Central memory CD8-positive, alpha-beta T cell (primary cell): Measurements from ENCODE around the gene GRM7.

Experiments used
- ATAC-seq: fragments of 150-1000 bp; cut with Tn5 transposase; replicated peaks from 2 replicates; pipeline ENCODE4 v1.10.0; 2022; ENCODE audit warnings: mild to moderate bottlenecking, moderate FRiP score, moderate number of reproducible peaks; ENCODE audit not compliant: poor library complexity, severe bottlenecking; ENCODE audit errors: extremely low read depth
- DNase-seq, 2 donors: peaks; one replicate each; pipeline ENCODE4 v3.0.0; 2021; ENCODE audit warnings: low spot score in 2 of 2
- H3K27ac Mint-ChIP-seq: one replicate; pipeline ENCODE4 v1.8.0; 2022; ENCODE audit warnings: low read depth, mild to moderate bottlenecking, moderate library complexity, mixed read lengths
- H3K27me3 Mint-ChIP-seq: one replicate; pipeline ENCODE4 v1.8.0; 2022; ENCODE audit warnings: mixed read lengths
- H3K36me3 Mint-ChIP-seq: one replicate; pipeline ENCODE4 v1.8.0; 2022; ENCODE audit warnings: mild to moderate bottlenecking, moderate library complexity, mixed read lengths; ENCODE audit not compliant: insufficient read depth
- H3K4me1 Mint-ChIP-seq: one replicate; pipeline ENCODE4 v1.8.0; 2022; ENCODE audit warnings: mixed read lengths
- H3K4me3 Mint-ChIP-seq: one replicate; pipeline ENCODE4 v1.8.0; 2022; ENCODE audit warnings: mild to moderate bottlenecking, moderate library complexity, mixed read lengths
- H3K9me3 Mint-ChIP-seq: one replicate; pipeline ENCODE4 v1.8.0; 2022; ENCODE audit warnings: mixed read lengths

Gene GRM7

DNA sequence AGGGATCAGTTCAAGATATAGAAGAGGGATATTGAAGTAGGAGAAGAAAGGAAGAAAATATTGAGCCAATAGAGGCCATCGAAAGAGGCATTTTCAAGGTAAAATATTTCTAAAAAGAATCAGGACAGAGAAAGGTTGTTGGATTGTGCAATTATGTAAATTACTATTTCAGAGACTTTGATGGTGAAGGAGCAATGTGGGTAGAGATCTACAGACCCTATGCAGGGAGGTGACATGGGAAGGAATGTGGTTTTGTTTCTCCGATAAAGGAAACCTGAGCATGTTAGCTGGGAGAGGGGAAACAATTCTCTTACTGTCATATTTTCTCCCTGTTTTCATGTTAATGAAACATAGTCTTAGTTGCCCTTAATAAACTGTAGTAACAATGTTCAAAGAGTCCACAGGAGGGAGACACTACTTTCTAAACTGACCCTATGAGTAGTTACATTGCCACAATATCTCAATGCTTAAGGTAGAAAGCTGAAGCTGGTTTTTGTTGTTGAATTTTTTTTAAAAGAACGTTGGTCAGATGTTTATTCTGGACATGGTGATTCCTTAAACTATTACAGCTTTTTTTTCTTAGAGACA is 133.3 kb downstream of the GRM7 start:
- H3K27me3 Mint-ChIP-seq, result no peaks in the 10 kb centered on the region
- no peaks in the 10 kb centered on the region for H3K4me1 Mint-ChIP-seq
- no peak overlapping the region for H3K27ac Mint-ChIP-seq
- no peak overlapping the region for H3K4me3 Mint-ChIP-seq
- H3K9me3 Mint-ChIP-seq, result peaks cover 29% of the 10 kb centered on the region
- ATAC-seq (no peak), DNase-seq (no peak)
- no peaks in the 10 kb centered on the region for H3K36me3 Mint-ChIP-seq

DNA sequence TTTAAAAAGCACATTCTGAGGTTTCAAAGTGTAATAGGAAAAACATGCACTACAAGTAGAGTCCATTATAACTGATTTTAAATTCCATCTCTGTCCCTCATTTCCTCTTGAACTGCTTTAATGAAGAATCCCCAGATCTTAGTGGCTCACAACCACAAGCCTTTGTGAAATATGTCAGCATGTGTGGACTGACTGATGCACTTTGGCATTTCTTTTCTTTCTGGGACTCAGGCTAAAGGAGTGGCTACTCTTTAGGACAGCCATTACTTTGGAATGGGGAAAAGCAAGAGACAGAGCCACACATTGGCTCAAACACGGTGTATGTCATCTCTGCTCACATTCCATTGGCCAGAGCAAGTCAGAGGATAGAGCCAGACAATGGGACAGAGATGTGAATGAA is 139.6 kb downstream of the GRM7 start:
- no peaks in the 10 kb centered on the region for H3K27me3 Mint-ChIP-seq
- peaks cover 5% of the 10 kb centered on the region for H3K9me3 Mint-ChIP-seq
- no peak overlapping the region for H3K27ac Mint-ChIP-seq
- no peak for ATAC-seq
- no peak overlapping the region for H3K4me3 Mint-ChIP-seq
- no peaks in the 10 kb centered on the region for H3K36me3 Mint-ChIP-seq
- no peak for DNase-seq
- no peaks in the 10 kb centered on the region for H3K4me1 Mint-ChIP-seq

GRCh38 chr3:7001370-7001769 is 140.5 kb downstream of the GRM7 start:
- ATAC-seq, result no peak
- DNase-seq, result no peak
- Mint-ChIP-seq H3K36me3 (no peaks in the 10 kb centered on the region), H3K27ac (no peak overlapping the region), H3K4me1 (no peaks in the 10 kb centered on the region), H3K4me3 (no peak overlapping the region), H3K27me3 (no peaks in the 10 kb centered on the region), H3K9me3 (peaks cover 5% of the 10 kb centered on the region)

DNA sequence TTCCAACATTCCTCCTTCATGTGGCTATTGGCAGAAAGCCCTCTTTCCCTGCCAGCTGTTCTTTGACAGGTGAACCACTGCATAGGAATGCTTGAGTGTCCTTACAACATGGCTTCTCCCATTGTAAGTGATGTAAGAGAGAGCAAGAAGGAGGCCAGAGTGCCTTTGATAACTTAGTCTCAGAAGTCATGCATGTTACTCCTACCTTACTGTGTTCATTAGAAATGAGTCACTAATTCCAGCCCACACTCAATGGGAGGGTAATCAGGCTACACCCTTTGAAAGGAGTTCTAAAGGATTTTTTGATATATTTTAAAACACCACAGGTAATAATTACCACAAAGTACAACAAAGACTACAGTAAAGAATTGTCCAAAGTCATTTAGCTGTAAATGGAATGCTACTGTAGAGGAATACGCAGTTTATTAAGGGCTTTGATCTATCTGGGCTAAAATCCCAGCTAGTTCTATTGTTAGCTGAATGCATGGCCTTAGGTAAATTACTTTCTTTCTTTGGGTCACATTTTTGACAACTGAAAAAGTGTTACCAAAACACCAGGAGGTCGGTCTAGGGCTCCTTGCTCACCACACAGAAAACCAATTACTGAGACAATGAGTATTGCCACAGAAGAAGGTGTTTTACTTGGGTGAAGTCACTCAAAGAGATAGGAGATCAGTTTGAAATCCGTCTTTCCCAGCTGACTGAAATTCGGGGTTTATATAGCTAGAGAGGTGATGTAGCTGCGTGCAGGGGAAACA is 154.9 kb downstream of the GRM7 start:
- no peaks in the 10 kb centered on the region for H3K4me1 Mint-ChIP-seq
- H3K27me3 Mint-ChIP-seq, result no peaks in the 10 kb centered on the region
- no peak overlapping the region for H3K27ac Mint-ChIP-seq
- H3K36me3 Mint-ChIP-seq, result no peaks in the 10 kb centered on the region
- peaks cover 11% of the 10 kb centered on the region for H3K9me3 Mint-ChIP-seq
- H3K4me3 Mint-ChIP-seq, result no peak overlapping the region
- no peak for ATAC-seq
- no peak for DNase-seq

- Mint-ChIP-seq H3K27ac (no peak overlapping the region), H3K27me3 (no peaks in the 10 kb centered on the region), H3K4me3 (no peak overlapping the region), H3K9me3 (peaks cover 9% of the 10 kb centered on the region), H3K4me1 (no peaks in the 10 kb centered on the region), H3K36me3 (no peaks in the 10 kb centered on the region)
- no peak for DNase-seq
- no peak for ATAC-seq
These were observed 164.8 kb downstream of the GRM7 start for GRCh38 chr3:7025581-7026300.

- Mint-ChIP-seq H3K4me1 (no peaks in the 10 kb centered on the region), H3K27me3 (no peaks in the 10 kb centered on the region), H3K27ac (no peak overlapping the region), H3K36me3 (no peaks in the 10 kb centered on the region), H3K9me3 (peaks cover 9% of the 10 kb centered on the region), H3K4me3 (no peak overlapping the region)
- ATAC-seq, result no peak
- DNase-seq, result no peak
These were observed 168.6 kb downstream of the GRM7 start for GRCh38 chr3:7029562-7029961.

DNA sequence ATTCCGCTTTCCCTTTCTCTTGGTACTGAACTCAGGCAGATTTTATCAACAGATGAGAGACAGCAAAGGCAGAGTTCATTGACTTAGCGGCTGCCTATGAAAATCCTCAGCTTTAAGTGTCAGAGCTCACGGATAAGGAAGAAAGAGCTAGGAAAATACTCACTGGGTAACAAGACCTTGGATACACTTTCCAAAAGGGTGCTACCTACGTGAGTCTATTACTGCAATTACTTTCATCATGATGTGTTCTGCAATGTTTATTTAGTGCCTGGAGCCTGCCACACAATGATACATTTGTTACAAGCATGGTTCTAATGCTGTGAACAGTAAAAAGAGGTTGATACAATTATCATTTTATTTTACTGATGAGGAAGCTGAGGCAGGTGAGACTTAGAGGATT is 177.5 kb downstream of the GRM7 start:
- Mint-ChIP-seq H3K4me3 (no peak overlapping the region), H3K9me3 (peaks cover 8% of the 10 kb centered on the region), H3K36me3 (no peaks in the 10 kb centered on the region), H3K4me1 (no peaks in the 10 kb centered on the region), H3K27ac (no peak overlapping the region), H3K27me3 (no peaks in the 10 kb centered on the region)
- no peak for ATAC-seq
- DNase-seq, result no peak

GRCh38 chr3:7062714-7063113 is 201.8 kb downstream of the GRM7 start:
- ATAC-seq (no peak), DNase-seq (no peak)
- H3K36me3 Mint-ChIP-seq, result no peaks in the 10 kb centered on the region
- H3K9me3 Mint-ChIP-seq, result peaks cover 24% of the 10 kb centered on the region
- no peak overlapping the region for H3K4me3 Mint-ChIP-seq
- H3K27me3 Mint-ChIP-seq, result no peaks in the 10 kb centered on the region
- no peak overlapping the region for H3K27ac Mint-ChIP-seq
- no peaks in the 10 kb centered on the region for H3K4me1 Mint-ChIP-seq

DNA sequence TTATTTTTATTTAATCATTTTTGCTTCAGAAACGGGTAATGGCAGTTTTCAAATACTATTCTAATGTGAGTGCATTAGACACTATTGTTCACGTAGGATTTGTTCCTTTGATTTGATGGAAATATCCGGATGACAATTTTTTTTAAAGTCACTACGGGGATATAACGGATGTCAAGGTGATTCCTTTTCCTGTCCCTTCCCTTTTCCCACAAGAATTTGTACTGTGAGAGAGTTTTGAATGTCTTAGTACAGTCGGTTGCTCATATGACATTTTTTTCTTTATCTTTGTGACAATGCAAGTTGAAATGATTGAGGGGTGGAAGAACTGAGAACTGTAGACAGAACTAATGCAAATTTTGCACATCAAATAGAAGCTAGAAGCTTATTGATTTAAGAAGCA is 209.5 kb downstream of the GRM7 start:
- Mint-ChIP-seq H3K36me3 (no peaks in the 10 kb centered on the region), H3K4me1 (no peaks in the 10 kb centered on the region), H3K9me3 (peaks cover 14% of the 10 kb centered on the region), H3K27ac (no peak overlapping the region), H3K27me3 (no peaks in the 10 kb centered on the region), H3K4me3 (no peak overlapping the region)
- DNase-seq (no peak), ATAC-seq (no peak)

DNA sequence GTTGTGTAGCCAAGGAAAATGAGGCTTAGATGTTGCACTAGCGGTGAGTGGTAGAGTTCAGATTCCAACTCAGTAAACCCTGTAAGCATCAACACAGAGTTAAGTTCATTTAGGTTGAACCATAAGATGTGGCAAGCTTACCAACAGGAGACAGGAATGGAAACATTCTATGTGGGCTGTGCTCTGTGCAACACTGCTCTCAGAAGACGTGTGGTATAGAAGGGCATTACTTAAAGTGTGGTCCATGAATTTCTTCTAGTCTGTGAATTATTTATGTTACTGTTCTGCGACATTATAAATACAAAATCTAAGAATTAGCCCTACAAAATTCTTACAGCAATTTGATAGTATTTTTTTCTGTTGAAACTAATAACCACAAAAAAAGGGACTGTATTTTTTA is 213.3 kb downstream of the GRM7 start:
- Mint-ChIP-seq H3K9me3 (peaks cover 14% of the 10 kb centered on the region), H3K36me3 (no peaks in the 10 kb centered on the region), H3K27me3 (no peaks in the 10 kb centered on the region), H3K4me3 (no peak overlapping the region), H3K27ac (no peak overlapping the region), H3K4me1 (no peaks in the 10 kb centered on the region)
- ATAC-seq (no peak), DNase-seq (no peak)

DNA sequence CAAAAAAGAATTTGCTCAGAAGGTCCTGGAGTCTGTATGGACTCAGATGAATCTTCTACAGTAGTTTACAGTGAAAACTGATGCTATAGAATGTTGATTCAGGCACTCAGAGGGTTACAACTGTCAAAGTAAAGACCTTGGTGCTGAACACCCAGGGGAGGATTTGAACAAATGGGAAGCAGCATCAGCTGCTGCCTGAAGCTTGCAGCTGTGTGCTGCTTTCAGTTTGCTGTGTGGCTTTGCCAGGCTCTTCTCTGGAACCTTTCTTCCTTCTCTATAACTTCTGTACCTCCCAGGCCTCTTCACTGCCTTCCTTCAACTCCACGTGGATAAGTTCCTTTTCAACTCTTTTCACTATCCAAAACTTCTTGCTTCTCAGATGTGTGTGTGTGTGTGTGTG is 214.2 kb downstream of the GRM7 start:
- Mint-ChIP-seq H3K27ac (no peak overlapping the region), H3K4me3 (no peak overlapping the region), H3K27me3 (no peaks in the 10 kb centered on the region), H3K36me3 (no peaks in the 10 kb centered on the region), H3K9me3 (peaks cover 13% of the 10 kb centered on the region), H3K4me1 (no peaks in the 10 kb centered on the region)
- DNase-seq, result no peak
- no peak for ATAC-seq

- no peaks in the 10 kb centered on the region for H3K4me1 Mint-ChIP-seq
- no peak for DNase-seq
- H3K9me3 Mint-ChIP-seq, result peaks cover 13% of the 10 kb centered on the region
- H3K27ac Mint-ChIP-seq, result no peak overlapping the region
- ATAC-seq, result no peak
- no peaks in the 10 kb centered on the region for H3K36me3 Mint-ChIP-seq
- H3K4me3 Mint-ChIP-seq, result no peak overlapping the region
- H3K27me3 Mint-ChIP-seq, result no peaks in the 10 kb centered on the region
These were observed 215.0 kb downstream of the GRM7 start for GRCh38 chr3:7075901-7076300.

- H3K4me3 Mint-ChIP-seq, result no peak overlapping the region
- H3K27me3 Mint-ChIP-seq, result no peaks in the 10 kb centered on the region
- H3K27ac Mint-ChIP-seq, result no peak overlapping the region
- DNase-seq (no peak), ATAC-seq (no peak)
- no peaks in the 10 kb centered on the region for H3K36me3 Mint-ChIP-seq
- no peaks in the 10 kb centered on the region for H3K4me1 Mint-ChIP-seq
- H3K9me3 Mint-ChIP-seq, result peaks cover 11% of the 10 kb centered on the region
These were observed 221.3 kb downstream of the GRM7 start for GRCh38 chr3:7082244-7082643.
